H7 (cell line): ENCODE data around the gene MSI2. TPM values are rescaled to one million over a fixed set of nuclear protein-coding genes. Genes with fewer than 3 reads are reported as not detected.

ENCODE experiments used
- DNase-seq: peaks from one replicate; pipeline ENCODE4 v3.0.0; 2012
- H3K27me3 ChIP-seq: 2 replicates; pipeline ENCODE4 v1.6.0; 2011; ENCODE audit warnings: mild to moderate bottlenecking, low read length; ENCODE audit not compliant: control insufficient read depth, insufficient read depth
- H3K36me3 ChIP-seq: replicated peaks from 2 replicates; pipeline ENCODE4 v1.5.1; 2011; ENCODE audit warnings: low read length; ENCODE audit not compliant: control insufficient read depth, insufficient read depth
- H3K4me3 ChIP-seq: 2 replicates; pipeline ENCODE4 v1.5.1; 2011; ENCODE audit warnings: low read depth, mild to moderate bottlenecking, control low read depth, low read length, moderate library complexity; ENCODE audit not compliant: insufficient read depth
- total RNA-seq: library from RNA; depleted of rRNA; stranded (reverse); fragments of >200 nt; shearing (Covaris generic); gene quantifications from 2 replicates; pipeline ENCODE4 v1.2.3, GENCODE V29; 2014

Gene MSI2
- total RNA-seq, 1 experiment from 2014 or later: 31.0 TPM

DNA sequence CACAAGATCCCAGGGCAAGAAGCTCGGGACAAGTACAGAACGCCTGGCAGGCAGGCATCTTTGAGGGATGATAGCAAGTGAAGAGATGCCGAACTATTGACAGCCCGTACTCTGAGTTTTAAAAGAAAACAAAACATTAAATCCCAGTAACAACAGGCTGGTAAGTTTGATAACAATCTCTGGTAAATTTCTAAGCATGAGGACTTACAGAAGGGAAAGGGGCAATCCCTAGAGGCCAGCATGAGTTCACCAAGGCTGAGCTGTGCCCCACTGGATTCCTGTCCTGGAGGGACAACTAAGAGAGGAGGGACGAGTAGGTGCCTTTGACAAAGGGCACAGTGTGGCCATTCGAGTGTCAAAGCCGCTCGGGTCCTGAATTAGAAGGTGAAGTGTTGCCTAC, 462.6 kb downstream of the MSI2 start:
- DNase-seq: no peak
- no peaks in the 10 kb centered on the region for H3K36me3 ChIP-seq
- H3K4me3 ChIP-seq: no peak overlapping the region
- H3K27me3 ChIP-seq: no peaks in the 10 kb centered on the region

DNA sequence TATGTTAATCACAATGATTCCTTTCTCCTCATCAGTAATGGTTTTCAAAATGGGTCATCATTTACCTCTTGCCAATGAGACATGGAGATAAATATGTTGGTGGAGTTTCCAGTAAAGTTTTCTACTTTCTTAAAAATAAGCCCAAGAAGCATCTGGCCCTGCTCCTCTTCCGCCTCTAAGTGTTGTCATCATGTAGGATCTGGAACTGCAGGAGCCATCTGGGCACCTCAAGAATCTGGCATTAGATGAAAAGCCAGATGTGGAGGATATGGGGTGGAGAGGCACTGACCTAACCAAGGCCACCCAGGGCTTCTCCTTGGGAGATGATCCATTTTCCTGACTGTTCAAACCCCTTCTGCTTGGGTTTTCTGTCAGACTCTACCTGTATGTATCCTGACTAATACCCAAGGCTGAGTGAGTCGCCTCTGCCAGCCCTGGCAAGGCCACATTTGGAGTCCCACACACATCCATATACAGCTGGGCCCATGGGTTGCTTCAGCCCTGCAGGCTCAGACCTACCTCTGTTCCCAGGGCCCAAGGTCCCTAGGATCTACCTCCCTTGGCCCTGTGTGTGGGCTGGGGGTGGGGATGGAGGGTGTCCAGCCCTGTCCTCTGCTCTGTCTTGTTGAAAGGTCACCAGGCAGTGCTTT, 464.2 kb downstream of the MSI2 start:
- H3K27me3 ChIP-seq: no peaks in the 10 kb centered on the region
- no peaks in the 10 kb centered on the region for H3K36me3 ChIP-seq
- DNase-seq: no peak
- H3K4me3 ChIP-seq: no peak overlapping the region

DNA sequence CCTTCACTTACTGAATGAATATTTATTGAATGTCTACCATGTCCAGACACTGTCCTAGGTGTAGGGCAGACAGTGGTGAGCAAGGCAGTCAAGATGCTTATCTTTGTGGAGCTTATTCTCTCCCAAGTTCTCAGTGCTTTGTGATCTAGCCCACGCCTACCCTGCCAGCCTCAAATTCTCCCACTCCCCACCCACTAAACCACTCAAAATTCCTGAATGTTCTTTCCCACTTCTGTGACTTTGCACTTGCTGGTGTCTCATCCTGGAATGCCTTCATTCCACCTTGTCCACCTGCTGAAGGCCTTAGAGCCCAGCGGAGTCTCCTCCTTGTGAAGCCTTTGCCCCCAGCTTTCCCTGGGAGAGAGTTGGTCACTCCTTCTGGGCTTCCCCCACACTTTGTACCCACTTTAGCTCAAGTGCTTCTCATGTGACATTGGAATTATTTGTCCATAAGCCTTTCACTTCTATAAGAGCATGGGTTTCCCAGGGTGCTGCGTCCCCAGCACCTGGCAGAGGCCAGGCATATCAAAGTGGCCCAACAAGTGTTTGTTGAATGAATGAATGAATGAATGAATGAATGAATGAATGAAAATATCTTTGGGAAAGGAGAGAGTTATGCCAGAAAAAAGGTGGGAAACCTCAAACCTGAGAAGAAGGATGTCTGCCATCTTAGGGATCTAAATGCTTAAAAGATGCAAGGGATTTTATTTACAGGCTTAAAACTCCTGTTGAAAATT, 465.8 kb downstream of the MSI2 start:
- DNase-seq: no peak
- no peak overlapping the region for H3K4me3 ChIP-seq

GRCh38 chr17:57722704-57723043, 466.4 kb downstream of the MSI2 start:
- H3K36me3 ChIP-seq: no peaks in the 10 kb centered on the region
- no peak overlapping the region for H3K4me3 ChIP-seq
- H3K27me3 ChIP-seq: no peaks in the 10 kb centered on the region
- no peak for DNase-seq

More for the DNA sequence above, 465.8 kb downstream of the MSI2 start:
- Histone ChIP-seq H3K27me3 (no peaks in the 10 kb centered on the region), H3K36me3 (no peaks in the 10 kb centered on the region)

DNA sequence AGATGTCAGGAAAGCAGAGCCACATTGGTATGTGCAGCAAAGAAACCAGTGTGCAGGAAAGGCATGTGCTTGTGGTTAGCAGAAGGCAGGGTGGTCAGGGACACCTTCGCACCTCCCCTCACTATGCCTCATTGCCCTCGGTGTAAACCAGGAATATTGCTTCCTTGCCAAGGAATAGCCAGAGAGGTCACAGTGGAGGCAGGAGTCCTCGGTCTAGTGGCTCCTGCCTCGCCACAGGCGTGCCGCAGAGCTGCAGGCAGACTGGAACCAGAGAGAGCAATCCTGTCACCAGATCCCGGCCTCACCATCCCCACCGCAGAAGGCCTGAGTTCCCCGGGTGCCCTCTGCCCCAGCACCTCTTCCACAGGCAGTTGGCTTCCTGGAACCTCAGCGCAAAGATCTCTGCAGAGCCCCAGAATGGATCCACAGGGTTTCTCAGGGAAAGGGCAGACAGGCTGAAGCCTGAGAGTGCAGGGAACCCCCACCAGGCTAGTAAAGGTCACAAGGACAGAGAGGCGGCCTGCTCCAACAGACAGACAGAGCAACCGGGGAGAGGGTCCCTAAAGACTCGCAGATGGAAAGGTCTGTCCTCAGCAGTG, 467.2 kb downstream of the MSI2 start:
- peak; percentile 49 for DNase-seq
- no peaks in the 10 kb centered on the region for H3K36me3 ChIP-seq
- H3K27me3 ChIP-seq: no peaks in the 10 kb centered on the region
- H3K4me3 ChIP-seq: no peak overlapping the region

DNA sequence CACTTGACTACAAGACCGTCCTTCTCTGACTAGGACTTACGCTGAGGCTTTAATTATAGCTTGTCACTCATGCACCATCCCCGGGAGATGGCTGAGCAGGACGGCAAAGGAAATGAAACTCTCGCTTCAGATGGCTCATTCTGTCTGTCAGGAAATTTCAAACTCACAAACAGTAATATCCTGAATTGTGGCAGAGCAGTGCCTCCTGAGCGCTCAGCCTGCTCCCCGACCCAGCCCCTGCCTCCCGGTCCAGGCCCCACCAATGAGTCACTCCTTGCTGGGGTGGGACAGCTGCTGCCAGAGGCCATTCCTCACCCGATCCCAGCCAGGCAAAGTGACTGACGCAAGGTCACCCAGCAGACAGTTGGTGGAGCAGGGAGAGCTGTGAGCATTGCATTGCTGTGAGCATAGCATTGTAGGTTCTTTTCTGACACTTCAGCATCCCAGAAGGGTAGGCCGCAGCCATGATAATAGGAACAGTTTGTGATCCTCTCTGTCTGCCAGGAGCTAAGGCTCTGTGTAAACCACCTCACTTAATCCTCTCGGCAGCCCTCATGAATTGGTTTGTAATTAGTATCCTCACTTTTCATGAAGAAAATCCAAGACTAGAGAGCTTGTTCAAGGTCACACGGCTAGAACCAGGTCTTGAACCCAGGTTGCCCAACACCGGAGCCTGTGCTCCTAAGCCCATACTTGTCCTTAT, 467.9 kb downstream of the MSI2 start:
- no peaks in the 10 kb centered on the region for H3K36me3 ChIP-seq

GRCh38 chr17:57724729-57725125, 468.4 kb downstream of the MSI2 start:
- H3K27me3 ChIP-seq: no peaks in the 10 kb centered on the region
- DNase-seq: no peak
- H3K4me3 ChIP-seq: no peak overlapping the region
- H3K36me3 ChIP-seq: no peaks in the 10 kb centered on the region

More for the DNA sequence above, 467.9 kb downstream of the MSI2 start:
- no peaks in the 10 kb centered on the region for H3K27me3 ChIP-seq
- H3K4me3 ChIP-seq: no peak overlapping the region
- DNase-seq: peak; percentile 55

DNA sequence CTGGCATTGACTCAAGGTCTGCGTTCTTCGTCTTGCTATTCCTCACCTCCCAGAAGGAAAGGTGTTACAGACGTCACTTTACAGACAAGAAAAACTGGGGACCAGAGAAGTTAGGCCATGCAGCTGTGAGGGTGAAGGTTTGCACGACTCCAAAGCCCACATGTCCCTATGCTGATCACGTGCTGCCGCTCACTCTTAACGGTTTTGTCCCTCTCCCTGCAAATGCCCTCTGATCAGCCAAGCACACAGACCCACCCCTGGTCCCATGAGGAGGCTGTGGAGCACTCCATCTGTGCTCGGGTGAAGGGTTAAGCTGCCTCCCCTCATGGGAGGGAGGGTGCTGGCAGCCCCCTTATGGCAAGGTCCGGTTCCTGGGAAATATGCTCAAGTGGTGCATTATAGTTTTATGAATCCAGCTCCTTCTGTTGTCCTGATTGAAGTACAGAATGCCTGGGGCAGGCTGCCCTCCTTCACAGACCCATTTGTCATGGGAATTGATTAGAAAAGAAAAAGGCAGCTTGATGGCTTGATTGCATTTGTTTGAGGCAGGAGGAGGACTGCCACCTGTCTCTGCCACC, 470.0 kb downstream of the MSI2 start:
- DNase-seq: no peak
- H3K4me3 ChIP-seq: no peak overlapping the region
- no peaks in the 10 kb centered on the region for H3K36me3 ChIP-seq
- H3K27me3 ChIP-seq: no peaks in the 10 kb centered on the region

DNA sequence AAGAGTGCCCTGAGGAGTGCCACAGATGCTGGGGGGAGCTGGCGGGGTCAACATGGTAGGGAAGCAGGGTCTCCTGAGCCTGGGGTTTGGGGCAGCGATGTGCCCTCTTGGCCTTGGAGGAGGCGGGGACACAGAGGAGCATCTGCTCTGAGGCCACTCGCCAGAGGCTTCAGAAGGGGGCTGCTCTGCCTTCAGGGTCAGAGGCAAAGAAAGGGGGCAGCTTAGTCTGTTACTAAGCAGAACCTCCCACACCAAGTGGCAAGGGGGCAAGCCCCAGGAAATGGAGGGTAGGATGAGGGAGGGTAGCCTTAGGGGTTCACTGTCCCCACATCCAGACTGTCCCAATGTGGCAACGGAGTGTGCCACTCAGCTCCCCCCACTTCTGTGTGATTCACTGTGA, 470.5 kb downstream of the MSI2 start:
- Histone ChIP-seq H3K36me3 (no peaks in the 10 kb centered on the region), H3K27me3 (no peaks in the 10 kb centered on the region), H3K4me3 (no peak overlapping the region)
- DNase-seq: no peak

- no peak for DNase-seq
- no peaks in the 10 kb centered on the region for H3K36me3 ChIP-seq
- no peak overlapping the region for H3K4me3 ChIP-seq
- H3K27me3 ChIP-seq: no peaks in the 10 kb centered on the region
These were observed 471.4 kb downstream of the MSI2 start for GRCh38 chr17:57727630-57728175.

- Histone ChIP-seq H3K27me3 (no peaks in the 10 kb centered on the region), H3K4me3 (no peak overlapping the region), H3K36me3 (no peaks in the 10 kb centered on the region)
- DNase-seq: no peak
These were observed 473.8 kb downstream of the MSI2 start for GRCh38 chr17:57730026-57730701.

GRCh38 chr17:57732062-57732461, 475.7 kb downstream of the MSI2 start:
- Histone ChIP-seq H3K36me3 (no peaks in the 10 kb centered on the region), H3K27me3 (no peaks in the 10 kb centered on the region), H3K4me3 (no peak overlapping the region)
- DNase-seq: no peak

DNA sequence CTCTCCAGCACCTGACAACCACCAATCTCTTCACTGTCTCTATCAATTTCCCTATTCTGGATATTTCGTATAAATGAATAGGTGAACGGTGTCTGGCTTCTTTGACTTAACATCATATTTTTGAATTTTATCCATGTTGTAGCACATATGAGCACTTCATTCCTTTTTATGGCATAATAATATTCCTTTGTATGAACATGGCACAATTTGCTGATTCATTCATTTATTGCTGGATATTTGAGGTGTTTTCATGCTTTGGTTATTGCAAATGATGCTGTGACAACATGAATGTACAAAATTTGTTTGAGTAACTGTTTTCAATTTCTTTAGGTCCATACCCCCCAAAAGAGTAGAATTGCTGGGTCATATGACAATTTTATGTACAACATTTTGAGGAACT, 476.8 kb downstream of the MSI2 start:
- Histone ChIP-seq H3K36me3 (no peaks in the 10 kb centered on the region), H3K4me3 (no peak overlapping the region), H3K27me3 (no peaks in the 10 kb centered on the region)
- DNase-seq: no peak
